Measurements from ENCODE around the gene HM13. TPM values are rescaled to one million over a fixed set of nuclear protein-coding genes. Genes with fewer than 3 reads are reported as not detected.
A peak's percentile ranks its signal among the peaks of the same experiment; 100 is the strongest.

Gene HM13
- total and polyA plus RNA-seq, 7 donors: 34.8 to 304 (median 62.5) TPM

- WGBS, 2 donors: 33 to 47% methylated on average over 10 of the region's 10 CpGs
- Histone ChIP-seq H3K4me1 (peaks cover 0 to 26% (median 16%) of the 10 kb centered on the region in 4 donors), H3K9me3 (no peaks in the 10 kb centered on the region), H3K36me3 (peaks cover 0 to 40% (median 5%) of the 10 kb centered on the region in 4 donors), H3K4me3 (no peak overlapping the region), H3K27ac (peak overlapping the region; percentile 90 to 95 (median 92)), H3K27me3 (no peaks in the 10 kb centered on the region)
- peak; percentile 70 for DNase-seq
- TF ChIP-seq POLR2A (IDR thresholded peaks at IDR 0.05) (no peak), CTCF (IDR thresholded peaks at IDR 0.05) (peak; percentile 45 to 89 (median 72)), EP300 (IDR thresholded peaks at IDR 0.05) (no peak), POLR2AphosphoS5 (IDR thresholded peaks at IDR 0.05) (peak in 1 of 4 donors; percentile 14)
- intact Hi-C loops (cut with DNase I): loop anchor here (2.0 to 5.0 kb wide), 2 partner anchors 43 to 153 kb away; partner anchors contain the start of gene BCL2L1
These were observed 55.1 kb downstream of the HM13 start for GRCh38 chr20:31569163-31570020.

- TF ChIP-seq POLR2A (IDR thresholded peaks at IDR 0.05) (no peak), CTCF (IDR thresholded peaks at IDR 0.05) (no peak), EP300 (IDR thresholded peaks at IDR 0.05) (no peak), POLR2AphosphoS5 (IDR thresholded peaks at IDR 0.05) (no peak)
- intact Hi-C loops (cut with DNase I): loop anchor here (5.0 kb wide), 1 partner anchor 152 kb away; the partner anchor contains the start of gene BCL2L1
- Histone ChIP-seq H3K27me3 (no peaks in the 10 kb centered on the region), H3K27ac (peak overlapping the region; percentile 90 to 95 (median 92)), H3K4me1 (peaks cover 0 to 26% (median 16%) of the 10 kb centered on the region in 4 donors), H3K36me3 (peaks cover 0 to 34% (median 4%) of the 10 kb centered on the region in 4 donors), H3K4me3 (no peak overlapping the region), H3K9me3 (no peaks in the 10 kb centered on the region)
- 58 to 82% methylated on average over 8 of the region's 8 CpGs for WGBS, 2 donors
- peak; percentile 65 for DNase-seq
These were observed 55.8 kb downstream of the HM13 start for GRCh38 chr20:31570021-31570463.

- H3K27ac ChIP-seq: peak overlapping the region; percentile 90 to 95 (median 92)
- peaks cover 0 to 28% (median 1%) of the 10 kb centered on the region in 4 donors for H3K36me3 ChIP-seq
- 69 to 88% methylated on average over 25 of the region's 25 CpGs for WGBS, 2 donors
- peaks cover 0 to 26% (median 16%) of the 10 kb centered on the region in 4 donors for H3K4me1 ChIP-seq
- no peaks in the 10 kb centered on the region for H3K9me3 ChIP-seq
- H3K4me3 ChIP-seq: no peak overlapping the region
- intact Hi-C loops (cut with DNase I): loop anchor here (5.0 kb wide), 1 partner anchor 151 kb away; the partner anchor contains the start of gene BCL2L1
- H3K27me3 ChIP-seq: no peaks in the 10 kb centered on the region
- peak; percentile 76 for DNase-seq
- peak in 3 of 4 donors; percentile 30 to 49 (median 39) for TF ChIP-seq POLR2AphosphoS5 (IDR thresholded peaks at IDR 0.05)
- no peak for TF ChIP-seq CTCF (IDR thresholded peaks at IDR 0.05)
These were observed 56.7 kb downstream of the HM13 start for GRCh38 chr20:31570735-31571617.

GRCh38 chr20:31572042-31572700 is 57.9 kb downstream of the HM13 start:
- Histone ChIP-seq H3K4me1 (peaks cover 0 to 26% (median 16%) of the 10 kb centered on the region in 4 donors), H3K36me3 (peaks cover 0 to 16% (median 0%) of the 10 kb centered on the region in 4 donors), H3K27ac (peak overlapping the region; percentile 90 to 95 (median 92)), H3K27me3 (no peaks in the 10 kb centered on the region), H3K9me3 (no peaks in the 10 kb centered on the region), H3K4me3 (peak overlapping the region; percentile 43 to 72 (median 58))
- 25 to 30% methylated on average over 17 of the region's 17 CpGs for whole genome bisulfite sequencing, 2 donors
- TF ChIP-seq EP300 (IDR thresholded peaks at IDR 0.05): no peak
- no peak for DNase-seq
- intact Hi-C loops (cut with DNase I): loop anchor here (5.0 kb wide), 1 partner anchor 150 kb away; the partner anchor contains the start of gene BCL2L1
